K562 (cell line): ENCODE measurements around the gene CDC23. TPM values are rescaled to one million over a fixed set of nuclear protein-coding genes. Genes with fewer than 3 reads are reported as not detected.

Experiments
- ATAC-seq: fragments of 200-7000 bp; cut with Tn5 transposase; 3 replicates; pipeline ENCODE4 v1.9.1; 2020; ENCODE audit warnings: moderate library complexity
- BruUV-seq: library from RNA; stranded (reverse); fragments of 400-500 nt; replicated peaks from 2 replicates; lab custom pipeline; 2021; lab: Mats Ljungman, UMichigan
- CTCF ChIA-PET: fragments of 300-600 bp; formaldehyde crosslinking; extraction: SDS; loops from one replicate; lab custom pipeline; 2021; ENCODE audit warnings: low intra/inter-chr PET ratio; lab: Yijun Ruan, JAX
- POLR2A ChIA-PET: fragments of 300-600, 350-650 bp; sonication (Branson Sonifier 250); formaldehyde crosslinking; extraction: SDS; loops from one replicate; lab custom pipeline; 2021; ENCODE audit warnings: antibody characterized with exemption, inconsistent platforms; lab: Yijun Ruan, JAX
- DNase-seq, 4 experiments: peaks; one replicate each; pipeline versions ENCODE4 v3.0.0 to v3.0.0-alpha.2; 2011 to 2018; ENCODE audit warnings: low spot score in 3 of 4, mixed read lengths in 3 of 4; ENCODE audit errors: extremely low read depth in 1 of 4
- FAIRE-seq: peaks from 2 replicates; lab custom pipeline; 2011; peaks lifted over from hg19 to GRCh38; lab: Jason Lieb, UNC
- H2AFZ ChIP-seq: 2 replicates; pipeline ENCODE4 v1.6.0; 2011; ENCODE audit warnings: low read depth, low read length, control low read depth, inconsistent platforms
- H3K27ac ChIP-seq: fragments of 200-600 bp; 3 replicates; pipeline ENCODE4 v1.8.0; 2011; ENCODE audit warnings: low read depth, mild to moderate bottlenecking, control low read depth, inconsistent platforms, low read length, moderate library complexity, mixed read lengths; ENCODE audit errors: extremely low read depth
- H3K27me3 ChIP-seq, 2 experiments: fragments of 300-600 bp in 1 of 2; 2 replicates in 1 of 2; 3 replicates in 1 of 2; pipeline versions ENCODE4 v1.6.0 to v1.8.0; 2011; ENCODE audit warnings: inconsistent platforms in 2 of 2, low read length in 2 of 2, mild to moderate bottlenecking in 1 of 2, mixed read lengths in 1 of 2, moderate library complexity in 1 of 2; ENCODE audit not compliant: control insufficient read depth in 2 of 2, insufficient read depth in 2 of 2
- H3K36me3 ChIP-seq: fragments of 300-600 bp; 3 replicates; pipeline ENCODE4 v1.8.0; 2011; ENCODE audit warnings: mild to moderate bottlenecking, low read length, inconsistent platforms; ENCODE audit not compliant: control insufficient read depth, insufficient read depth
- H3K4me1 ChIP-seq, 2 experiments: fragments of 200-600 bp in 1 of 2; replicated peaks in 1 of 2; 2 replicates in 1 of 2; 3 replicates in 1 of 2; pipeline versions ENCODE4 v1.5.1 to v1.8.0; 2011; ENCODE audit warnings: inconsistent platforms in 2 of 2, low read length in 2 of 2, mild to moderate bottlenecking in 1 of 2, mixed read lengths in 1 of 2, moderate library complexity in 1 of 2; ENCODE audit not compliant: control insufficient read depth in 2 of 2, insufficient read depth in 2 of 2
- H3K4me2 ChIP-seq: 2 replicates; pipeline ENCODE4 v1.6.1; 2011; ENCODE audit warnings: low read length, control low read depth, inconsistent platforms, mixed read lengths; ENCODE audit not compliant: insufficient read depth
- H3K4me3 ChIP-seq: fragments of 200-600 bp; sonication (generic), shearing (Covaris generic); 2 replicates; pipeline ENCODE4 v1.5.1; 2016; ENCODE audit warnings: control low read depth, inconsistent platforms
- H3K79me2 ChIP-seq: fragments of 200-600 bp; 3 replicates; pipeline ENCODE4 v1.8.0; 2011; ENCODE audit warnings: low read length, inconsistent platforms; ENCODE audit not compliant: control insufficient read depth, insufficient read depth
- H3K9ac ChIP-seq, 2 experiments: 2 replicates each; pipeline versions ENCODE4 v1.6.0 to v1.6.1; 2011; ENCODE audit warnings: low read depth in 2 of 2, low read length in 2 of 2, control low read depth in 1 of 2, inconsistent platforms in 1 of 2, mild to moderate bottlenecking in 1 of 2, mixed read lengths in 1 of 2; ENCODE audit not compliant: insufficient read depth in 1 of 2
- H3K9me1 ChIP-seq: one replicate; pipeline ENCODE4 v1.6.0; 2011; ENCODE audit warnings: inconsistent platforms, mild to moderate bottlenecking, low read length, moderate library complexity; ENCODE audit not compliant: control insufficient read depth, insufficient read depth
- H3K9me3 ChIP-seq: replicated peaks from 2 replicates; pipeline ENCODE4 v1.5.1; 2011; ENCODE audit warnings: low read depth, low read length, inconsistent platforms; ENCODE audit not compliant: control insufficient read depth, insufficient read depth
- H4K20me1 ChIP-seq: replicated peaks from 2 replicates; pipeline ENCODE4 v1.6.1; 2011; ENCODE audit warnings: low read length, inconsistent platforms, mixed read lengths; ENCODE audit not compliant: control insufficient read depth, insufficient read depth
- ETS2 ChIP-seq: IDR thresholded peaks from 2 replicates; pipeline ENCODE4 v1.6.1; 2016; ENCODE audit warnings: borderline replicate concordance, missing genetic modification characterization, mild to moderate bottlenecking, moderate library complexity, missing compliant biosample characterization; ENCODE audit not compliant: poor library complexity, severe bottlenecking
- MIER1 ChIP-seq: fragments of 450-650 bp; IDR thresholded peaks from 2 replicates; pipeline ENCODE4 v1.6.1; 2016; ENCODE audit warnings: antibody characterized with exemption, mild to moderate bottlenecking, low read depth
- POLR3G ChIP-seq: IDR thresholded peaks from 2 replicates; pipeline ENCODE4 v1.6.1; 2011; ENCODE audit not compliant: insufficient read length, insufficient replicate concordance; ENCODE audit errors: extremely low read depth
- SRSF1 ChIP-seq: fragments of 200-400 bp; formaldehyde crosslinking; IDR thresholded peaks from 2 replicates; pipeline ENCODE4 v1.6.1; 2017; ENCODE audit warnings: mild to moderate bottlenecking, low read depth, low read length, moderate library complexity
- ZBTB43 ChIP-seq: sonication (generic); formaldehyde crosslinking; IDR thresholded peaks from 2 replicates; pipeline ENCODE4 v1.8.0; 2023; ENCODE audit warnings: mild to moderate bottlenecking, missing genetic modification reagents
- ZNF384 ChIP-seq: IDR thresholded peaks from 2 replicates; pipeline ENCODE4 v1.6.1; 2012; ENCODE audit warnings: low read depth, low read length, improper control_type of control experiment
- WGBS: fragments of 100-300 bp; shearing (Covaris generic); methylation state at CpG from one replicate; pipeline ENCODE4 v1.1.6; 2016; ENCODE audit warnings: low coverage, mixed read lengths; ENCODE audit not compliant: insufficient coverage; ENCODE audit errors: missing lambda C conversion rate; 5-methylcytosine and 5-hydroxymethylcytosine counted together
- in situ Hi-C: fragments of 300-500 bp; cut with MboI; formaldehyde crosslinking; loops from 4 replicates; pipeline ENCODE4 v1.15.0; 2018; ENCODE audit warnings: inconsistent platforms, mixed read lengths
- intact Hi-C: fragments of 100-400 bp; cut with micrococcal nuclease; formaldehyde crosslinking; loops from 2 replicates; pipeline ENCODE4 v1.14.2; 2022
- polyA plus RNA-seq, 8 experiments: library from polyadenylated mRNA; depleted of rRNA in 4 of 8; stranded (reverse) in 5 of 8; unstranded in 3 of 8; fragments of >200 nt; fragmentation: Nextera tagmentation in 2 of 8; fragmentation: Illumina TruSeq in 1 of 8; extraction: Ambion mirVana in 2 of 8; extraction: Trizol in 1 of 8; gene quantifications; 2 replicates each; pipeline versions ENCODE4 v1.2.1 to v1.2.3, GENCODE V29; 2011 to 2014; ENCODE audit warnings: inconsistent platforms in 1 of 8, missing spikeins in 1 of 8
- total RNA-seq, 7 experiments: library from RNA; depleted of rRNA in 6 of 7; stranded (reverse); fragments of >200 nt in 6 of 7; fragmentation: Illumina TruSeq in 2 of 7; extraction: Trizol in 2 of 7; gene quantifications; 2 replicates each; pipeline versions ENCODE4 v1.2.1 to v1.2.3, GENCODE V29; 2011 to 2021; ENCODE audit warnings: low replicate concordance in 1 of 7
- TF ChIP-seq, protein P1 (sequence below), 2 experiments: fragments of 450-650 bp in 1 of 2; sonication (generic) in 1 of 2; formaldehyde crosslinking; conservative IDR thresholded peaks; 2 replicates each; pipeline versions ENCODE4 v1.4.0 to v1.8.1; 2020 to 2022; ENCODE audit warnings: mild to moderate bottlenecking in 1 of 2, missing genetic modification reagents in 1 of 2
- TF ChIP-seq, protein P2 (sequence below), 2 experiments: fragments of 450-650 bp in 1 of 2; sonication (generic) in 1 of 2; formaldehyde crosslinking in 1 of 2; IDR thresholded peaks; 2 replicates each; pipeline versions ENCODE4 v1.7.1 to v1.9.0; 2016 to 2022; ENCODE audit warnings: inconsistent platforms in 1 of 2, mild to moderate bottlenecking in 1 of 2, missing genetic modification reagents in 1 of 2

Gene CDC23
- total and polyA plus RNA-seq, 9 of the 15 experiments (the other 6 are each of a cell fraction or from before 2014, with no cell fraction given) = 34.5 to 157 (median 65.5) TPM

GRCh38 chr5:138141734-138142133, 71.4 kb downstream of the CDC23 start (continued):
- TF ChIP-seq ZBTB43 (CRISPR knock-in tag) (no peak), POLR3G (no peak), MIER1 (no peak), ETS2 (tag) (no peak), ZNF384 (no peak), SRSF1 (no peak)
- TF ChIP-seq, protein P1, sequence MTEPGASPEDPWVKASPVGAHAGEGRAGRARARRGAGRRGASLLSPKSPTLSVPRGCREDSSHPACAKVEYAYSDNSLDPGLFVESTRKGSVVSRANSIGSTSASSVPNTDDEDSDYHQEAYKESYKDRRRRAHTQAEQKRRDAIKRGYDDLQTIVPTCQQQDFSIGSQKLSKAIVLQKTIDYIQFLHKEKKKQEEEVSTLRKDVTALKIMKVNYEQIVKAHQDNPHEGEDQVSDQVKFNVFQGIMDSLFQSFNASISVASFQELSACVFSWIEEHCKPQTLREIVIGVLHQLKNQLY (CRISPR knock-in tag; conservative IDR thresholded peaks at IDR 0.05) = no peak

- POLR2A ChIA-PET = interaction anchor here (0.7 to 1.4 kb wide), 2 partner anchors 8 to 39 kb away, joined by 4 read pairs; partner anchors contain the start of gene KIF20A
- intact Hi-C loops = no loop called here
- DNase-seq (no peak), FAIRE-seq (no peak), ATAC-seq (no peak)
- Histone ChIP-seq H3K4me2 (no peak overlapping the region), H3K4me3 (no peak overlapping the region), H3K27ac (no peak overlapping the region), H4K20me1 (no peaks in the 10 kb centered on the region), H3K9me1 (no peaks in the 10 kb centered on the region), H2AFZ (no peak overlapping the region), H3K4me1 (no peaks in the 10 kb centered on the region), H3K36me3 (no peaks in the 10 kb centered on the region), H3K79me2 (no peaks in the 10 kb centered on the region), H3K9me3 (no peaks in the 10 kb centered on the region), H3K27me3 (peaks cover 18 to 27% of the 10 kb centered on the region in 2 experiments; a peak in 4 of 5 replicates), H3K9ac (no peak overlapping the region)
- BruUV-seq = no TSS peak
- in situ Hi-C loops = no loop called here
- 0% methylated on average over 4 of the region's 4 CpGs for WGBS
- CTCF ChIA-PET = no interaction called here
- TF ChIP-seq, protein P2, sequence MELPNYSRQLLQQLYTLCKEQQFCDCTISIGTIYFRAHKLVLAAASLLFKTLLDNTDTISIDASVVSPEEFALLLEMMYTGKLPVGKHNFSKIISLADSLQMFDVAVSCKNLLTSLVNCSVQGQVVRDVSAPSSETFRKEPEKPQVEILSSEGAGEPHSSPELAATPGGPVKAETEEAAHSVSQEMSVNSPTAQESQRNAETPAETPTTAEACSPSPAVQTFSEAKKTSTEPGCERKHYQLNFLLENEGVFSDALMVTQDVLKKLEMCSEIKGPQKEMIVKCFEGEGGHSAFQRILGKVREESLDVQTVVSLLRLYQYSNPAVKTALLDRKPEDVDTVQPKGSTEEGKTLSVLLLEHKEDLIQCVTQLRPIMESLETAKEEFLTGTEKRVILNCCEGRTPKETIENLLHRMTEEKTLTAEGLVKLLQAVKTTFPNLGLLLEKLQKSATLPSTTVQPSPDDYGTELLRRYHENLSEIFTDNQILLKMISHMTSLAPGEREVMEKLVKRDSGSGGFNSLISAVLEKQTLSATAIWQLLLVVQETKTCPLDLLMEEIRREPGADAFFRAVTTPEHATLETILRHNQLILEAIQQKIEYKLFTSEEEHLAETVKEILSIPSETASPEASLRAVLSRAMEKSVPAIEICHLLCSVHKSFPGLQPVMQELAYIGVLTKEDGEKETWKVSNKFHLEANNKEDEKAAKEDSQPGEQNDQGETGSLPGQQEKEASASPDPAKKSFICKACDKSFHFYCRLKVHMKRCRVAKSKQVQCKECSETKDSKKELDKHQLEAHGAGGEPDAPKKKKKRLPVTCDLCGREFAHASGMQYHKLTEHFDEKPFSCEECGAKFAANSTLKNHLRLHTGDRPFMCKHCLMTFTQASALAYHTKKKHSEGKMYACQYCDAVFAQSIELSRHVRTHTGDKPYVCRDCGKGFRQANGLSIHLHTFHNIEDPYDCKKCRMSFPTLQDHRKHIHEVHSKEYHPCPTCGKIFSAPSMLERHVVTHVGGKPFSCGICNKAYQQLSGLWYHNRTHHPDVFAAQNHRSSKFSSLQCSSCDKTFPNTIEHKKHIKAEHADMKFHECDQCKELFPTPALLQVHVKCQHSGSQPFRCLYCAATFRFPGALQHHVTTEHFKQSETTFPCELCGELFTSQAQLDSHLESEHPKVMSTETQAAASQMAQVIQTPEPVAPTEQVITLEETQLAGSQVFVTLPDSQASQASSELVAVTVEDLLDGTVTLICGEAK (IDR thresholded peaks at IDR 0.05) = no peak
- TF ChIP-seq, protein P2 (CRISPR knock-in tag; IDR thresholded peaks at IDR 0.05) = no peak
These were observed 72.9 kb downstream of the CDC23 start for GRCh38 chr5:138140268-138140667.
